HG03558 (cell line): Measurements from ENCODE around the gene BTBD9.

Experiments
- ATAC-seq: cut with Tn5 transposase; IDR thresholded peaks from one replicate; pipeline ENCODE4 v1.9.1; 2021; ENCODE audit warnings: moderate number of reproducible peaks; ENCODE audit not compliant: unreplicated experiment; ENCODE audit errors: extremely low read depth

BTBD9 gene

DNA sequence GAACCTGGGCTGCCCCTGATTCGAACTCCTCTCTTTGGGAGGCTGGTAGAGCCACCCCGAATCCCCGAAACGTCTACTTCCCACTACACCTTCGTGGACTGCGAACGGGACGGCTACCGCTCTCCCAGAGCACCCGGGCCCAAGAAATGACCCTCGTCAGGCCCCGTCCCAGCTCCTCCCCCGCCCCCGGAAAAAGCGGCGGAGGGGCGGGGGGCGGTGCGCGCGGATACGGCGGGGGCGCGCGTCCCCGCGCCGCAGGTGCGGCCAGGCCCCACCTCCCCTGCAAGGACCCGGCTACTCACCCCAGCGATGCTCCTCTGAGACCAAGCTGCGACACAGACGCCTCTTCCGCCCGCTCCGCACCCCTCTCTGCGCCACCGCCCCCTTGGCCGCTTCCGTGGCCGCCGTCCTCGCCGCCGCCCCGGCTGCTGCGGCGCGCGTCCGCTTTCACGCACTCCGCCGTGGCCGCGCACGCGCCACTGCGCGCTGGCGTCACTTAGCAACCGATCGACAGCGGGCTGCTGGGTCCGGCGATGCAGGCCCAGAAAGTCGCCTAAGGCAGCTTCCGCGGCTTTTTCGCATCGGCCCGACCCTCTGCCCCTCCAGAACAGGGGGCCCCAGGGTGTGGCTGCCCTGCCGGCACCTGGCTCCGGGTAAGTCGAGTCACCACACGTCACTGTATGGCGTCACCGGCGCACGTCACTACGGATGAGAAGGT is at the start of gene BTBD9:
Gene BTBD9 (minus strand): TSS at position 432 of the 718 bp plus-strand sequence.
- ATAC-seq = peak; percentile 60

- ATAC-seq = no peak
Observed at GRCh38 chr6:38688579-38689087, 48.9 kb upstream of the BTBD9 start.

GRCh38 chr6:38687549-38687948 is 47.8 kb upstream of the BTBD9 start:
- ATAC-seq = no peak

DNA sequence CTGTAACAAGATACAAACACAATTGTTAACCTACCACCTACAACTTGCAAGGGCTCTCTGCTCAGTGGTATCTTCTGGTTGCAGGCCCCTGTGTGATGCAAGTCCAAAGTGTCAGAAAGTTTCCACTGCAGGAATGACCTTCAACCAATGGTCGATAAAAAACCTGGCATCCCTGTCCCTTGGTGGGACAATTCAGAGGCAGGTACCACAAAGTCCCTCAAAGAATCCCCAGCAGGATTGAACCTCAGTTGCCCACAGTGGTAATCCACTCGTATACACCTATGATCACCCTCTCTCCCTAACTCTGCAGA is 47.3 kb upstream of the BTBD9 start:
- ATAC-seq = no peak

DNA sequence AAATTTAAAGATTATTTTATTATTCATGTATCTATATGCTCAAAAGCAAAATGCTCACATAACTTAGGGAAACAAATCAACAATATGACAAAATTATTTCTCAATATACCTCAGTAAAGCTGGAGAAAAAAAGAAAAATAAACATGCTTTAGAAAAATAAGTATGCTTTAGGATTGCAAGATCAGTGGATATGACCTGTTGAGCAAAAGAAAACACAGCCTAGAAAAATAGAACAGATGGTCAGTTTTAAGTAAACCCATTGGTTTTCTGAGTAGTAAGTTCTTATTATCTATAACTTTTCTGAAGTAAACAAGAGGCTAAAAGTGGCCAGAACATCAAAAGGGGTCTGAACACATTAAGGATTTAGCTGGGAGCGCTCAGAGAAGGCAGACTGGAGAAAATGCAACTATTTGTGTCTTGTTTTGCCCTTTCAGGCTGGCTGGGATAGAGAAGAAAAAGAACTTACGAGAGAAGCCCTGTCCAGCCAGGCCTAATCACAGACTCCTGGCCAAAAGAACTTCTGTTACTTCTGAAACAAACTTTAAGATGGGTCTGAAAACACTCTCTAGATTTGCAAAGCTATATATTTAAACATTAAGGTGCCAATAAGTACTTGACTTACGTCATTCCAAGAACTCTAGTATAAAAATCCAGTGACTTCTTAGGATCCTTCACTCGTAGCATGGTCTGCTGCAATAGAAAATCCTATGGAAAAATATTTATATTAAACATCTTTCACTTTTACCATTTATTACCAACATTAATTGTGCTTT is 46.7 kb upstream of the BTBD9 start:
- ATAC-seq = no peak

DNA sequence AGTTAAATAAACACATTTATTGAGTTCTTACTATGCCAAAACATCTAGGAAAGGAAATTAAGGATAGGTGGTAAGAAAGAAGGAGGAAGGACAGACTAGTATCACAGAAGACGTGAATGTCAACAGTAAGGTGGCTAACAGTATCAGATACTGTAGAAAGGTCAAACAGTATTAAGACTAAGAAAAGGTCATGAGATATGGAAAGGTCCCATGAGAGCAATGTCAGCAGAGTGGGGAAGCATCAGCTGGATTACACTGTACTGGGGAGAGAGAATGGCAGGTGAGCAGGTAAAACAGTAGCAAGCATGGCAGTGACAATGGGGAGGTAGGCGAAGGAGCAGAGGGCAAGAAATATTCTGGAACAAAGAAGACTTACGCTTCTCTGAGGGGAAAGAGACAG is 45.2 kb upstream of the BTBD9 start:
- no peak for ATAC-seq

DNA sequence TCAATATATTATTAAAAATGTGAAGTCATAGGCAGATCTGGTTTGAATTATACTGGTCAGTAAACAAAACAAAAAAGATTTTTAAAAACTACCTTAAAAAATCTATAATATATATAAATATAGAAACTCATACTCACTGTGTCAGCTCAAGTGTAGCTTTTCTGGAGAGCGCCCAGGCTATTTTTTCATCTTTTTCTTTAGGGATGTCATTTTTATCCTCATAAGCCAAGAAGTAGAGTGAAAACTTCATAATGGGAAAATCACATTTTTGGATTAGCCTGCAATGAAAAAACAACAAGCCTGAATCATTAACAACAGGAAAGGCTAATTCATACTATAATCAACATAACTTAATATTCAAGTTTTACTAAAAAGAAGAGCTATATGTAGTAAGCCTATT is 44.5 kb upstream of the BTBD9 start:
- ATAC-seq = no peak

GRCh38 chr6:38681850-38682249 is 42.1 kb upstream of the BTBD9 start:
- no peak for ATAC-seq

DNA sequence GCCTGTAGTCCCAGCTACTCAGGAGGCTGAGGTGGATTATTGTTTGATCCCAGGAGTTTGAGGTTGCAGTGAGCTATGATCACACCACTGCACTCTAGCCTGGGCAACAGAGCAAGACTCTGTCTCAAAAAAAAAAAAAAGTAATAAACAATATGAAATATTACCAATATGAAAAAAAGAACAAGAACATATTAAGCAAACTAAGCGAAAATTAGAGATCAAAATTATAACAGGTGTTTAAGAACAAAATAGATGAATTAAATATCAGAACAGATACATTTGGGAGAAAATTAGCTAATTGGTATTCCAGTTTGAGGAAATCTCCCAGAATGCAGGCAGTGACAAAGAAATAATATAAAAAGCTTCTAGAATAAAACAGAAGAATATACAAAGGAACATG is 39.9 kb upstream of the BTBD9 start:
- no peak for ATAC-seq

- no peak for ATAC-seq
Observed at GRCh38 chr6:38678178-38678760, 38.5 kb upstream of the BTBD9 start.

DNA sequence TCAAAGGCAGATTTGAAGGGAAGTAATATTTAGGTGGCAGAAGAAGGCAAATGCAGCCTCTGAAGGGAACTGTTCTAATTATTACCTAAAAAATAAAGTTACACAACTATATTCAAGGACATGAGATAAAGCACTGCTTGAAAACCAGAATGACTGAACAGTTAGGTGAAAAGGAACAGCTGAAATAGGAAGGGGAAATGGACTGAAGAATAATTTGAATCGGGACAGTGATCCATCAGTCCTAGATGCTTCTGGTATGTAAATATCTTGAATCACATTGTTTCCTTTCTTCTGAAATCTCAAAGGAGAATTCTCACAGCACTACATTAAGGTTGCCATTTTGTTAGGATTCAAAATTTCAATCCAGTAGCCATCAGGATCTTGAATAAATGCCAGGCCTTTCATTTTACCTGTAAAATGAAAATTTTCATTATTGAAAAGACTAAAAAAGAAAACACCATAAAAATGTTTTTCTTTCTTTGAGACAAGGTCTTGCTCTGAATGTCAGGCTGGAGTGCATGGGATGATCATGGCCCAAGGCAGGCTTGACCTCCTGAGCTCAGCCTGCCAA is 37.3 kb upstream of the BTBD9 start:
- ATAC-seq = no peak

DNA sequence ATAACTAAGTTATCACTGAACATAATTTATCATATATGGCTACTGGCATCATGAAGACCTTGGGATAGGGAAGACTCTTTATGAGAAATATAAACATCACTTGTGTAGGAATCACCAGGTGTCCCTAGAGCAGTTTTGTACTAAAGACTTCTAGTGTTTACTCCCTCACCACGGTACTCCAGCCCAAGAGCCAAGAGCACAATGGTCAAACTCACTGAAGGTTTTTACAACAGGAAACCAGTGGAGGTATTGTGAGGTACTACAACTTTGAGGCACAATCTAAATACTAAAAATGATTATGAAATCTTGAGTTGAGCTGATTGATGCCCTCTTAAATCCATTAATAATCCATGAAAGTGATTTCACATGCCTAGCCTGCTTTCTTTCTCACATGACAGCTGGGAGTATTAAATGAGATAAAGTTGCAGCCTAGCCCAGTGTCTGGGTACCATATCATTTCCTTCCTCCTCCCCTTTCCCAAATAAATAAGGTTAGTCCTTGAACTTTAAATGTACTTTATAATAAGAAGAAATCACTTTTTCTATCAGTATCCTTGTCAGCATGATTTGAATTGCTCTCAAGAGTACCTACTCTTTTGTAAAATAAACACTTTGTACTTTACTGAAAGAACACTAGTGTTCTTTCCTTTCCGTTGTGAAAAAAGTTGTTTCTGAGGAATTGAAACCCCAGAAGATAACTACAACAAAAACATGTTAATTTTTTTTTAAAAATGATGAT is 36.7 kb upstream of the BTBD9 start:
- no peak for ATAC-seq

DNA sequence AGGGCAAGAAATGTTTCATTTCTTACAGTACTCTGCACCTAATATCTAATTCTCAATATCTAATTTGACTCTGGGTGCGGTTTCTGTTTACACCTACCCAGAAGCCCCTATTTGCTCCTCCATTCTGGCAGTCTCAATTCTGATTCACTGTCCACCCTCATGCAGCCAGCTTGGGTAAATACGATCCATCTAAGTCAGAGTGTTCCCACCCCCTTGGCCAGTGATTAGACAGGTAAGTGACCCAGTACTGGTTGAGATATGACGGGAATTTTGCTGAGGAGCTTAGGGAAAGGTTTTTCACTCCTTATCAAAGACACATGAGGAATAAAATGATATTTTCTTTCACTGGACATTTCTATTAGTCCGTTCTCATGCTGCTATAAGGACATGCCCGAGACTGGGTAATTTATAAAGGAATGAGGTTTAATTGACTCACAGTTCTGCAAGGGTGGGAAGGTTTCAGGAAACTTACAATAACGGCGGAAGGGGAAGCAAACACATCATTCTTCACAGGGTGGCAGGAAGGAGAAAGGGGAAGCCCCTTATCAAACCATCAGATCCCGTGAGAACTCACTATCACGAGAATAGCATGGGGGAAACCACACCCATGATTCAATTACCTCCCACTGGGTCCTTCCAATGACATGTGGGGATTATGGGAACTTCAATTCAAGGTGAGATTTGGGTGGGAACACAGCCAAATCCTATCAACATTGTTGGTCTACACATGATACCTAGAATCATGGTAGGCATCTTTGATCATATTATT is 33.9 kb upstream of the BTBD9 start:
- ATAC-seq = no peak

DNA sequence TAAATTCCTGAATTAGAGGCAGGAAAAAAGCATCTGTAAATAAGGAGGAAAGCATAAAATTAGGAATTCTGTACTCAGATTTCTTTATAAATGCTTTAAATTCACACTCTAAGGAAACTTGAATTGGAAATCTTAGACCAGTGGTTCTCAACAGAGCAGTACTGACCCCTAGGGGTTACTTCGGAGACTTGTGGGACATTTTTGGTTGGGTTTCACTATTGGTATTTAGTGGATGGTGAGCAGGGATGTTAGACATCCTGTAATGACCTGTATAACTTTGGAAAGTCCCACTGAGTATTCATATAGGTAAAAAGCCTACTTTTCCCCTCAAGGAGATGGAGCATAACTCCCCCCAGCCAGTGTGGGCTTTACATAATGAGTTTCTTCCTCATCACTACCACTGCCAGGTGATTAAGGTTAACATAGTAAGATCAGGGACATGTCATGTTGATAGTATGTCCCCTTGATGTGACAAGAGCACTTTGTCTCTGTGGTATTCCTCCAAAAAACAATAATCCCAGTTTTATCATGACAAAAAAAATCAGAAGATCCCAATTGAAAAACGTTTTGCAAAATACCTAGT is 32.2 kb upstream of the BTBD9 start:
- ATAC-seq = peak; percentile 52

DNA sequence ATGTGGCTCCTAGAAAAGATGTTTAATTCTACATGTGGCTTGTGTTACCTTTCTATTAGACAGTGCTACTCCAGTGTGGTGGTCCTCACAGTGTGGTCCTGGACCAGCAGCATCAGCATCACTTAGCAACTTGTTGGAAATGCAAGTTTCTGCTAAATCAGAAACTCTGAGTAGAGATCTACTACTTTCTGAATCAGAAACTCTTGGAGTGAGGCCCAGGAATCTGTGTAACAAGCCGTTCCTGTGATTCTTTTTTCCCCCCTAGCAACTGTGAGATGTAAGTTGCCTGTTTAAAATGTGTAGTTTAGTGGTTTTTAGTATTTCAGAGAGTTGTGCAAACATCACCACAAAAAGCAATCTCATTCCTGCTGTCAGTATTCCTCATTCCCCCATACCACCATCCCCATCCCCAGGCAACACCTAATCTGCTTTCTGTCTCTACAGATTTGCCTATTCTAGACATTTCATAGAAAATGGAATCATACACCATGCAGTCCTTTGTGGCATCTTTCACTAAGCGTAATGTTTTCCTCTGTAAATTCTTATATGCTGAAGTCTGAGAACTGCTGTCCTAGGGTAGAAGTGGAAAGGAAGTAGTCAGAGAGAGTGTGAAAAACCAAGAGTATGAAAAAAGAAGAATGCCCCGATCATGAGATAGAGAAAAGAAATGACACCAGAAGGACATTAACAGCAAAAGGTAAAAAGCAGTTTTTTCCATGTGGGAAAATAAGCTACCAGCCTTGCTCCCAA is 18.9 kb upstream of the BTBD9 start:
- ATAC-seq = no peak

GRCh38 chr6:38656896-38657295 is 17.2 kb upstream of the BTBD9 start:
- no peak for ATAC-seq

- ATAC-seq = no peak
Observed at GRCh38 chr6:38654263-38654662, 14.5 kb upstream of the BTBD9 start.

DNA sequence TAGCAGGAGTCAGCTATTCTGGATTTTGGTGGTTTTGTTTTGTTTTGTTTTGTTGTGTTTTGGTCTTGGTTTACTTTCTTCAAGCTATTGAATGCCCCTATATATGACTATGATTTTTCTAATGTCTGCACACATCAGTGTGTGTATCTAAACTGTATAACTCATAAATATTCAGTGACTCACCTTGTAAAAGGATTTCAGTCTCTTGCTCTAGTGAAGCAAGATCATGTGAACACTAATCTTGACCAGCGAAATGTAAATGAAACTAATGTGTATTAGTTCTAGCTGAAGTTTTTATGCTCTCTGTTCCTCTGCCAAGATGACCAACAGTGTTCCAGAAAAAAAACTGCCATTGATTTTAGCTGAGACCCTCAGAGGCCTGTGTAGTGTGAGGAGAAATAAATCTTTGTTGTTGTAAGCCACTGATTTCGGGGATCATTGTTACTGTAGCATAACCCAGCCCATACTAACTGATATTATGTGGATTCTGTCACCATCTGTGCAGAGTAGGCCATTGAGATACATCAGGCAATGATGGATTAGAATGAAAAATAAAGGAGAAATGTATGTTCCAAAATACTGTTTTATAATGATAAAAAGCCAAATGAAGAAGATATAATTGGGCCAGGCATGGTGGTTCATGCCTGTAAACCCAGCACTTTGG is 11.5 kb upstream of the BTBD9 start:
- ATAC-seq = no peak
